ENCODE results near the gene CERK.
"Not testable (repeated sequence)": the region's sequence is repeated elsewhere in the genome, so short reads cannot be mapped to it uniquely, and the experiment has no call there.

The CERK gene, protein sequence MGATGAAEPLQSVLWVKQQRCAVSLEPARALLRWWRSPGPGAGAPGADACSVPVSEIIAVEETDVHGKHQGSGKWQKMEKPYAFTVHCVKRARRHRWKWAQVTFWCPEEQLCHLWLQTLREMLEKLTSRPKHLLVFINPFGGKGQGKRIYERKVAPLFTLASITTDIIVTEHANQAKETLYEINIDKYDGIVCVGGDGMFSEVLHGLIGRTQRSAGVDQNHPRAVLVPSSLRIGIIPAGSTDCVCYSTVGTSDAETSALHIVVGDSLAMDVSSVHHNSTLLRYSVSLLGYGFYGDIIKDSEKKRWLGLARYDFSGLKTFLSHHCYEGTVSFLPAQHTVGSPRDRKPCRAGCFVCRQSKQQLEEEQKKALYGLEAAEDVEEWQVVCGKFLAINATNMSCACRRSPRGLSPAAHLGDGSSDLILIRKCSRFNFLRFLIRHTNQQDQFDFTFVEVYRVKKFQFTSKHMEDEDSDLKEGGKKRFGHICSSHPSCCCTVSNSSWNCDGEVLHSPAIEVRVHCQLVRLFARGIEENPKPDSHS

DNA sequence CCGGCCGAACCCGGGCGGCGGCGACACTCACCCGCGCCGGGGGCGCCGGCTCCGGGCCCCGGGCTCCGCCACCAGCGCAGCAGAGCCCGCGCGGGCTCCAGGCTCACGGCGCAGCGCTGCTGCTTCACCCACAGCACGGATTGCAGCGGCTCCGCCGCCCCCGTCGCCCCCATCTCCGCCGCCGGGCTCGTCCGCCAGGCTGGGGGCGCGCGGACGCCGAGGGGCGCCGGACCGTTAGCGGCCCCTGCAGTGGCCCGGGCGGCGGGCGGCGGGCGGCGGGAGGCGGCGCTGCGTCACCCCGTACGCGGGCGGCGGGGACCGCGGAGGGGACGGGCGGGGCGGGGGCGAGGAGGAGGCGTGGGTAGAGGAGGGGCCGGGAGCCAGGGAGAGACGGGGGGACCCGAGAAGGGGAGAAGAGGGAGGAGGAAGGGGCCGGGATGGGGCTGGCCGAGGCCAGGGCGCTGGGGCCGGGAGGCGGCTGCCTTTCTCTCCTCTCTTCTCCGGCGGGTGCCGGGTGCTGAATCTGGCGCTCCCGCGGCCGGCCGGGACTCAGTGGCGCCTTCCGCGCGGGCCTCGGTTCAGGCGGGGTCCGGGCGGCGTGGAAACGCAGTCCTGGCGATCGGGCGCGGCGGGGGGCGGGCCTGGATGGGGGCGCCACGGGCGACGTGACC lies at the start of gene CERK:
Gene CERK (minus strand): TSS at position 277 of the 671 bp plus-strand sequence. CDS start 104 bp downstream, at position 173.
- DNase-seq (ENCODE audit: low spot score): peak; percentile 90

GRCh38 chr22:46783721-46784120 lies 45.7 kb upstream of the CERK start:
- no peak for DNase-seq (ENCODE audit: low spot score)

- not testable (repeated sequence) for DNase-seq (ENCODE audit: low spot score)
Observed at GRCh38 chr22:46782200-46782599, 44.1 kb upstream of the CERK start.

DNA sequence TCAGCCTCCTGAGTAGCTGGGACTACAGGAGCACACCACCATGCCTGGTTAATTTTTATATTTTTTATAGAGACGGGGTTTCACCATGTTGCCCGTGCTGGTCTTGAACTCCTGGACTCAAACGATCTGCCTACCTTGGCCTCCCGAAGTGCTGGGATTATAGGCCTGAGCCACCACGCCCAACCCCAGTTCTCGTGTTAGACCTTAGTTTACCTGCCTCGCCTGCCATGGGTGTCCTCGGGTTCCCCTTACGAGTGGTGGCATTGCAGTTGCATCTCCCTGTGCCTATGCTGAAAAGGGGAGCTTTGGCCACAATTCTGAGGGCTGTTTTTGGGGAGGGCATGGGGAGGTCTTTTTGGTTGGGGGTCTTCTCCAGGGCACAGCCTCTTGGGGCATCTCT lies 43.2 kb upstream of the CERK start:
- DNase-seq (ENCODE audit: low spot score): no peak

DNA sequence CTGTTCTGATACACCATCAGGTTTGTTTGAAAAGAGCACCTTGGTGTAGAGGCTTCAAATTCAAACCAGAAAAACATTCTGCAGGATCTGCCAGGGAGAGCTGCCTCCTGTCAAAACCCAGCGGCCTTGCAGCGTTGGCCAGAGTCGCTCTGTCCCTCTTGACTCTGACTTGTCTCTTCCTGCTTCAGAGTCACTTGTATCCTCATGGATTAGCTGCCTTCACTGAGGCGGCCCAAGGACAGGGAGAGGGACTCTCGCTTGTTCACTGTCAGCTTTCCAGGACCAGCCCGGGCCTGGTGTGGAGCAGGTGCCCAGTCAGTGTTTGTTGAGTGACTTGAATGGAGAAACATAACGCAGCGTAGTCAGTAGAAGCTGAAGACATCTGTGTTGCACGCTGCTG lies 42.4 kb upstream of the CERK start:
- DNase-seq (ENCODE audit: low spot score): no peak

GRCh38 chr22:46779651-46780050 lies 41.6 kb upstream of the CERK start:
- DNase-seq (ENCODE audit: low spot score): no peak

DNA sequence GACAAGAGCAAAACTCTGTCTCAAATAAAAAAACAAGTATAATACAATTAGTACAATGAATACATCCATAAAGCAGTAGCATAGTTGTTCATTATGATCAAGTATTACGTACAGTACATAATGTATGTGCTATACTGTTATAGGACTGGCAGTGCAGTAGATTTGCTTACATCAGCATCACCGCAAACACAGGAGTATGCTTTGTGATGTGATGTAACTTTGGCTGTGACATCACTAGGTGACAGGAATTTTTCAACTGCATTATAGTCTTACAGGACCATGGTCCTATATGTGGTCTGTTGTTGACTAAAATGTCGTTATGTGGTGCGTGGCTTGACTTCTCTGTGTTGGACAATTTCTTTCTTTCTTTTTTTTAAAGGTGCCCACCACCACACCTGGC lies 41.0 kb upstream of the CERK start:
- no peak for DNase-seq (ENCODE audit: low spot score)

DNA sequence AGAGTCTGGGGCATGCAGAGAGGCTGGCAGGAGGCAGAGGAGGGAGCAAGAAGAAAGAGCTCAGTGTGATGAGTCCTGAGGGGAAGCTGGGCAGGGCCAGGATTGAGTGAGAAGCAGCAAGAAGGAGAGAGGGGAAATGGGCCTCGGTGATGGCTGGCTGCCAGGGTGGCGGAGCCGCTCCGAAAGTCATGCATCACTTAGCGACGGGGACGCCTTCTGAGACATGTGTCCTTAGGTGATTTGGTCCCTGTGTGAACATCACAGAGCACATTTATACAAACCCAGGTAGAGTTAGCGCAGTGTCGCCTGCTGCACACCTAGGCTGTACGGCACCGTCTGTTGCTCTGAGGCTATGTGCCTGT lies 39.5 kb upstream of the CERK start:
- DNase-seq (ENCODE audit: low spot score): no peak

GRCh38 chr22:46776876-46777608 lies 39.0 kb upstream of the CERK start:
- no peak for DNase-seq (ENCODE audit: low spot score)

GRCh38 chr22:46775850-46776826 lies 38.1 kb upstream of the CERK start:
- no peak for DNase-seq (ENCODE audit: low spot score)

DNA sequence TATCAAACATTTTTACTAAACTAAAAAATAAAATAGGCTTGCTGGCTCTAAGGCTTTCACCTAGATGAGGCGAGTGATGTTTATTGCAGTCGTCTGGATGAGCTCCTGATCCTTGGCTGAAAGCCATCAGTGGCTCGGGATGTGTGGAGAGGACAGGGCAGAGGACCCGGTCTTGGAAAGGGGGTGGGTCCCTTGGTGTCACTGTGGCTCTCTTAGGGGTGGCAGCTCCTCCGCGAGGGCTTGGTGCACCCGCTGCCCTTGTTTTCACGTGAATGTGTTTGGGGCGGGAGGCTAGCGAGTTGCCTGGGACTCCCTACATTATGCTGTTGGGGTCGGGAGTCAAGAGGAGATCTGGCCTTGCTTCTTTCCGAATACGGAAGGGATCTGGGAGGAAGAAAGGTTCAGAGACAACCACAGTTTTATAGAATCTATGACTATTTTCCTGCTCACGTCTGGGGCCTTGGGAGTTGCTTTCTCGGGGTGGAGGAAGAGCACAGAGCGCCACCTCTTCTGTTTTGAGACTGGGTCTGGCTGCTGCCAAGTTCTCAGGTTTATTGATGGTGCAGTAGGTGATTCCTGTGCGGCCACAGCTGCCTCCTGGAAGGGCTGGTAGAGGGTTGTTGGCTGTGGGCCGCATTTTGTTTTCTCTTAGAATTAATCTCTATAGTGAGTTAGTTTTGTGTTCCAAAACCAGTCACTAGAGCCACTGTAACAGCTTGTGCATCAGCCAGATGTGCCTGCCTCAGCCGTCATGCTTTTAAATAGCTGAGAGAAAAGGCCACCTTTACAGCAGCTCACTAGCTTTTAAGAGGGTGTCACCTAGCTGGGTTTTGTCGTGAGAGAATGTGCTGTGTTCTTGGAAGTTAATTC lies 37.2 kb upstream of the CERK start:
- DNase-seq (ENCODE audit: low spot score): no peak

- DNase-seq (ENCODE audit: low spot score): no peak
Observed at GRCh38 chr22:46774253-46774979, 36.4 kb upstream of the CERK start.

- DNase-seq (ENCODE audit: low spot score): no peak
Observed at GRCh38 chr22:46773076-46773475, 35.0 kb upstream of the CERK start.

- no peak for DNase-seq (ENCODE audit: low spot score)
Observed at GRCh38 chr22:46770726-46771125, 32.7 kb upstream of the CERK start.

DNA sequence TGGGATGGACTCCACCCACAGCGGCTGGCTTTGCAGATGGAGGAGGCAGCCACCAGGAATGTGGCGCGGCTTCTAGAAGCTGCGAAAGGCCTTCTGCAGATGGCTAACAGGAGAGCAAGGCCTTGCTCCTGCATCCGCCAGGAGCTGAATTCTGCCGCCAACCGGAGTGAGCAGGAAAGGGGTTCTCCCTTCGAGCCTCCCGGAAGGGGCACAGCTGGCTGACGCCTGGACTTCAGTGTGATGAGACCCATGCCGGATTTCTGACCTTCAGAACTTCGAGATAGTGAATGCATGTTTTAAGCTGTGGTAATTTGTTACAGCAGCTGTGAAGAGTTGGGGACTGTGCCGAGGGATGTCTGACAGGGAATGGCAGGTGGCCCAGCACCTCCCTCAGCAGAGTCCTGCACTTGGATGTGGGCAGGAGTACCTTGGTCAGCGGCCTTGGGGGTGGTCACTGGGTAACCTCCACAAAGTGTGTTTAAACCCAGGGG lies 32.1 kb upstream of the CERK start:
- no peak for DNase-seq (ENCODE audit: low spot score)

DNA sequence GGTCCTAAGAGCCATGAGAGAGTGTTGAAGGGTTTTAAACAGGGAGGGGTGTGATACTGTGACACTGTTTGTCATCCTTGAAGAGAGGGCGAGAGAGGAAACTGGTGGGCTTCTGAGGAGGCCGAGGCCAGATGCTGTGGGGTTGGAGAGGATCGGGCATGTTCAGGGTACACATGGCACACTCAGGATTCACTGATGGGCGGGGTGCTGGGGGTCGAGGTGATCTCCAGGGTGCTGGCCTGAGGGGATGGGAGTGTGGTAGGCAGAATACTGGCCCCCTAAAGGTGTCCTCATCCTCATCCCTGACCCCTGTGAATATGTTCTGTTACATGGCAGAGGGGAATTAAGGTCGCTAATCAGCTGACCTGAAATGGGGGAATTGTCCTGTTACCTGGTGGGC lies 31.7 kb upstream of the CERK start:
- DNase-seq (ENCODE audit: low spot score): no peak

GRCh38 chr22:46769191-46769675 lies 31.2 kb upstream of the CERK start:
- DNase-seq (ENCODE audit: low spot score): no peak

DNA sequence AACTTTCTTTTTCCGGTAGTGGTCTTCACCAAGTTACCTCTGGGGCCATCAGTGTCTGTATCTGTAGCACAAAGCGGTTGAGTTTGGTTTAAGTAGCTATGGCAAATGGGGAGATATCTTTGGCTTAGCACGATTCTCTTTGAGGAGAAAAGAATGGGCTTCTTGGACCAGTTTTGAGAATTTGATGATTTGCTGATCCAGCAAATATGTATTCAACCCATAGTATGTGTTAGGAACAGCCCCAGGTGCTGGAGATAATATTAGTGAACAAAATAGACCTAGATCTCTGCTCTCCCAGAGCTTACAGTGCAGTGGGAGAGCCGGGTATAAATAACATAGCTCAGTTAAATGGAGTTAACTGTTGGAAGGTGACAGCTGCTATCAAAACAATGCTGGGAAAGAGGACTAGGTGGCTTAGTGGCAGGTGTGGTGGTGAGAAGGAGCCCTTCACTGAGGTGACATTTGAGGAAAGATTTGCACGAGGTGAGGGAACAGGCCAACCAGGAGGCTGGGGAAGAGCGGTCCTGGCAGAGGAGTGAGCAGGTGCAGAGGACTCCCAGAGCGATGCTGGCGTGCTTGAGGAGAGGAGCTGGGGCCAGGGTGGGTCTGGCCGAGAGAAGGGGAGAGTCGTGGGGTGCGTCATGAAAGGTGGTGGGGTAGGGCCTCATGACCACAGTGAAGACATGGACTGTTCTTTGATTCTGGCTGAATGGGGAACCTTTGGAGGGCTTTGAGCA lies 29.4 kb upstream of the CERK start:
- DNase-seq (ENCODE audit: low spot score): no peak

DNA sequence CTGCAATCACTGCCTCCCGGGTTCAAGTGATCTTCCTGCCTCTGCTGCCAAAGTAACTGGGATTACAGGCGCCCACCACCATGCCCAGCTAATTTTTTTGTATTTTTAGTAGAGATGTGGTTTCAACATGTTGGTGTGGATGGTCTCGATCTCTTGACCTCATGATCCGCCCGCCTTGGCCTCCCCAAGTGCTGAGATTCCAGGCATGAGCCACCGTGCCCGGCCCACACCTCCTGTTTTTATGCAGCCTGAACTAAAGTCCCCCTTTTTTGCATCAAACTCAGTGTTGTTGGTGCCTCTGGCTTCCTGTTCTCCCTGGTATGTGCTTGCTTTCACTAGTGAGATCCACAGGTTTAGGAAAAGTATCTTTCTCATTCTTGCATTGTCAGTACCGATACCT lies 28.6 kb upstream of the CERK start:
- no peak for DNase-seq (ENCODE audit: low spot score)

Measured in iPS-NIHi11 (cell line).